GM12892 (cell line): ENCODE measurements around the gene UNC5C.
A peak's percentile ranks its signal among the peaks of the same experiment; 100 is the strongest.

Experiments used
- DNase-seq: peaks from one replicate; pipeline ENCODE4 v3.0.0; 2011; ENCODE audit not compliant: insufficient read length
- FAIRE-seq: peaks from 2 replicates; lab custom pipeline; 2011; peaks lifted over from hg19 to GRCh38; lab: Jason Lieb, UNC
- POLR2A ChIP-seq: IDR thresholded peaks from 2 replicates; pipeline ENCODE4 v1.6.1; 2011; ENCODE audit warnings: low read depth, low read length, control low read depth
- POLR2AphosphoS5 ChIP-seq: IDR thresholded peaks from 2 replicates; pipeline ENCODE4 v1.6.1; 2011; ENCODE audit warnings: low read depth, low read length, control low read depth
- TAF1 ChIP-seq: IDR thresholded peaks from 2 replicates; pipeline ENCODE4 v1.6.1; 2011; ENCODE audit warnings: low read depth, mild to moderate bottlenecking, control low read depth, low read length, borderline replicate concordance

The UNC5C gene

DNA sequence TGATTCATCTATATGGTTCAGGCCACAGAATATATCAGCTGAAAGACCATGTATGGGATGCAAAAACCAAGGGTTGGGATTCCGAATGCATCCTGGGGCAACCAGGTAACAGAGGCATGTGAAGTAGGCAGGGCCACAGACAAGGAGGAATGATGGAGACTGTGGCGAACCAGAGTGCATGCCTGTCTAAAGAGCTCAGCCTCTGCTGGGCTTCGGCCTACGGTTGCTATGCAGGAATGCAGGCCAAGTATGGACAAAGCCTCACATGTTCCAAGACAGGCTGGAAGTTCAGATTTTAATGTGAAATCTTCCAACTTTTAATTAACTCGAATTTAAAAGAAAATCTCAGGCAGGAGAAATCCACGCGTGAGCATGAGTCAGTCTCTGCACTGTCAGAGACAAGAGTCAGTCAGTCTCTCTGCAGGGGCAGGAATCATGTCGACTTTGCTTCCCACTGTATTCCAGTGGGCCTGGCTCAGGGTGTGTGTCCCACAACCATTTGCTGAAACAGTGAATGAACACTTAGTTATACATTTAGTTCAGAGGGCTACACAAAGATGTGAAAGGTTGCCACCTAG, 344.4 kb downstream of the UNC5C start:
- no peak for FAIRE-seq
- TF ChIP-seq POLR2A (no peak), POLR2AphosphoS5 (no peak), TAF1 (no peak)
- no peak for DNase-seq

DNA sequence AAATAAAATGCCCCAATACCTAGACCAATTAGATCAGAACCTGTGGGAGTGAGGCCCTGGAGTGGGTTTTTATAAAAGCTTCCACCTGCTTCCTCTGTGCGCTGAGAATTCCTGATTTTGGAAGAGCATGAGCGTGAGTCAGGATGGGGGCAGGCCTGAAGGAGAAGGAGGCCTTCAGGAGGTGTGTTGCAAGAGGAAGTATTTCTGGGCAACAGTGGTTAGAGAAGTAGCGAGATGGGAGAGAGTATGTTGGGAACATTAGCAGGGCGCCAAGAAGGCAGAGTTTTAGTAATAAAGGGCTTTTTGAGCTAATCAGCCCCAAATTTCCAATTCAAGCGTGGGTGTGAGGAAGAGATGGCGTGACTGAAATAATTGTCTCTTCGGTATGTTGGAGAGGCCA, 349.8 kb downstream of the UNC5C start:
- FAIRE-seq (no peak), DNase-seq (no peak)
- TF ChIP-seq POLR2AphosphoS5: no peak

DNA sequence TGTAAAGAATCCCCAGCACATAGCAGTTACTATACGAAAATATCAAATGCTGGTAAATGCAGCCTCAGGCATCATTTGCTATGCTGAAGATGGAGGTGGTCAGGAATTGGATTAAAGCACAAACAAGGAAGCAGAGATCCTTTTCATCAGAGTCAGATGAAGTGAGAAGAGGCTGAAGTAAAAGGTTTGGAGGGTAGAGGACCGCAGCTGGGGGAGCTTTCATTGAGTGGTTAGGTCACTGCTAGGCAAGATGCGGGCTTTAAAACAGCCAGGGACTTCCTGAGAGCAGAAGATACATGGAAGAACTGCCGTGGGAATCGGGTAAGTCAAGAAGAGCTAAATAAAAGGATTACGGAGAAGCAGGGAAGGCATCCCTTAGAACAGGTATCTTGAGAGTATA, 351.4 kb downstream of the UNC5C start:
- DNase-seq (no peak), FAIRE-seq (peak; percentile 21)
- TF ChIP-seq POLR2AphosphoS5: no peak
- TF ChIP-seq TAF1: no peak
- no peak for TF ChIP-seq POLR2A

- TF ChIP-seq POLR2AphosphoS5 (no peak), TAF1 (no peak), POLR2A (no peak)
- DNase-seq: no peak
- no peak for FAIRE-seq
These were observed 355.2 kb downstream of the UNC5C start for GRCh38 chr4:95193391-95194224.

- no peak for DNase-seq
- FAIRE-seq: no peak
- TF ChIP-seq POLR2A: no peak
- no peak for TF ChIP-seq POLR2AphosphoS5
- TF ChIP-seq TAF1: no peak
These were observed 357.2 kb downstream of the UNC5C start for GRCh38 chr4:95191537-95191936.

GRCh38 chr4:95190751-95191436, 357.9 kb downstream of the UNC5C start:
- DNase-seq: no peak

GRCh38 chr4:95188701-95189370, 359.9 kb downstream of the UNC5C start:
- no peak for TF ChIP-seq TAF1
- TF ChIP-seq POLR2A: no peak
- TF ChIP-seq POLR2AphosphoS5: no peak
- DNase-seq (no peak), FAIRE-seq (no peak)

More at GRCh38 chr4:95190751-95191436, 357.9 kb downstream of the UNC5C start:
- no peak for TF ChIP-seq POLR2AphosphoS5
- no peak for TF ChIP-seq TAF1
- TF ChIP-seq POLR2A: no peak
- FAIRE-seq: no peak

DNA sequence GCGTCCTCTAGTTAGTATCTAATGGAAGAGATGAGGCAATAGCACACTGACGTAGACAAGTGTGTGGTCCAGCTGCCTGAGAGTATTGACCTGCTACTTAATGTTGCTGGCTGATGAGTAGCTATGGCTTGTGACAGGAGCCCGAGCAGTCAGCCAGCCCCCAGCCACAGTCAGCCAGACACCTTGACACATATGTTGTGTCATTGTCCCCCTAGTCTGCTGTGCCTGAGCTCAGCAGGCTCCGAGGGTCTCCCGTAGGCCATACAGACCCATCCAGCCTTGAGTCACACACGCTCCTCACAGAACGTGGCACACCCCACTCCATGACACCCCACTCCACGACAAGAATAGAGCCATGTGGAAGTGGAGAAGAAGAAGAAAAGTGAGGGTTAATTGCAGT, 362.1 kb downstream of the UNC5C start:
- no peak for TF ChIP-seq POLR2AphosphoS5
- TF ChIP-seq TAF1: no peak
- no peak for TF ChIP-seq POLR2A
- FAIRE-seq (no peak), DNase-seq (no peak)

DNA sequence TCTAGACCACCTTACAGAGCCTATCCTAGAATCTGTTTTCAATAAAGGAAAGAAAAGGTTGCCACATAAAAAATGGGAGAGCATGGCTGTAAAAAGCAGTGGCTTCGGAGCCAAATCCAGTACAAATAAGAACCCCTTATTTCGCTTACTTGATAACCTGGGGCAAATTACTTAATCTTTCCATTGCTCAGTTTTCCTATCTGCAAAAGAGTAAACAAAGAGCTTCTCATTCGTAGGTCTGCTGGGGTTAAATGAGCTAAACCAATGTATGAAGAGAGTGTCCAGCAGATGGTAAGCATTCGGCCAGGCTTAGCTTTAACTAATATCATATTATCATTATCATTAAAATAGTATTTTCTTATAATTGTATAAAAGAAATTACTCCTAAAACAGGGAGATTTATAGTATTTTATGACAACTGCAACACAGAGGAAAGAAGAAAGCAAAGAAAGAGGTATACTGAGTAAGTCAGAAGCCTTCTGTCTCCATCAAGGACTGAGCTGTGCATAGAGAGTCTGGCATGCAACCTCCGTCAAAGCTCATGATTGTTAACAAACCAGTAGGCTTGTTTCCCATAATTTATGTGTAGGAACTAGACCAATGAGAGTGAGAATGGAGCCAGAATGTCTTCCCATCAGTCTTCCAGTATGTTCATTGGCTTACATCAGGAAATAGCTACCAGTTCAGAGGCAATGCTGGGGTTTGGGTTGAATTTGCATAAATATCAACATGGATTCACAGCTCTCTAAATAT, 364.9 kb downstream of the UNC5C start:
- FAIRE-seq (no peak), DNase-seq (no peak)
- TF ChIP-seq TAF1 (no peak), POLR2AphosphoS5 (no peak), POLR2A (no peak)

- FAIRE-seq (no peak), DNase-seq (no peak)
- no peak for TF ChIP-seq POLR2AphosphoS5
- no peak for TF ChIP-seq TAF1
- no peak for TF ChIP-seq POLR2A
These were observed 366.8 kb downstream of the UNC5C start for GRCh38 chr4:95181996-95182306.

DNA sequence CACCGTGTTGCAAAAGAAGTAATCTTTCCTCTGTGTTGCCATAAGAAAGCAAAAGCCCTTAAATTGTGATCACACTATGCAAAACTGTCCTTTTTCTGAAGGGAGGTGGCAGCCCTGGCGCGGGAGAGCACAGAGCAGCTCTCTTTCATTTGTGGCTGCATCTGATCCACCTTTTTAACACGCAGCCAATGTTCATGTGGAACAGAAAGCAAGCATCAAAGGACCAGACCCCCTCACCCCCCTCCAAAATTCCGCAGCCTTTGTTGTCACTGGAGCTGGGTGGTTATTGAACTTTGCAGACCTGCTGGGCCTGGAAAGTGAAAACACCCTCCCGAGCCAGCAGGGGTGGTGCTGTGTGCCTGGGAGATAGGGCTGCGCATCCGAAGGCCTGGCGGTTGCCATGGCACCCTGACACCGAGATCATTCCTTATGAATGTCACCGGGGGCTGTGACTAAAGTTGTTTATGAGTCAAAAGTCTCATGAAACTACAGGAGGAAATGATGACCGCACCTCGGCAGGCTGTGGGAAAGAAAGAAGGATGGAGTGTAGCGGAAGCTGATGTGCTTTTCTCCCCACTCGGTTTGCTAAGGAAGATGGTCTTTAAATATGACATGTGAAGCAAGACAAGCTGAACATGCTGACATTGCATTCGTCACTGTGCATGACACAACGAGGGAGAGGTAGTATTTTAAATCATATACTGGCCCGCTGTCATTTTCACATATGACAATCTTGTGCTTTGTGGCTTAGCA, 367.4 kb downstream of the UNC5C start:
- FAIRE-seq: no peak
- TF ChIP-seq POLR2A (no peak), POLR2AphosphoS5 (no peak), TAF1 (no peak)
- no peak for DNase-seq
